Measurements from ENCODE around the gene MICAL3. TPM values are rescaled to one million over a fixed set of nuclear protein-coding genes. Genes with fewer than 3 reads are reported as not detected.

The MICAL3 gene
- total and polyA plus RNA-seq, 2 experiments from 2014 or later, result 6.1 to 25.1 TPM

DNA sequence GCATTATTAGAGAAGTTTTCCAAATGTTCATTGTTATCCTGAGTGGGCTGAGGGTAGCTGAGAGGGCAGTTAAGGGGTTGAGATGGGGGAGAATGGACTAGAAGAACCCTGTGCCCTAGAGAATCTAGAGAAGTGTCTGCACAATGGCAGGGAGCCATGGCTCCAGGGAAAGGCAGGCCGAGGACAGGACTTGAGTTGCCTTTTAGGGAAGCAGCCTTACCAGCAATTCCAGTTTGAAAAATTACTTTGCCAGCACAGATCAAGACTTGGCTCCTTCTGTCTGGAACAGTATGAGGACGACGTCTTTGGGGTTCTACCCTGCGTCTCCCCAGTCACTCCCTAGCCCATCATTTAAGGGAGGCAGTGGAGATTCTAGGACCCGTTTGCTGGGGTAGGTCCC, 25.7 kb upstream of the MICAL3 start:
- Histone ChIP-seq H3K27ac (no peak overlapping the region), H3F3A (ENCODE audit: insufficient read depth) (no peaks in the 10 kb centered on the region), H3K4me1 (ENCODE audit: insufficient read depth) (no peaks in the 10 kb centered on the region), H3K9ac (no peak overlapping the region), H2AFZ (no peak overlapping the region), H3K9me3 (ENCODE audit: low read depth) (no peaks in the 10 kb centered on the region), H4K20me1 (ENCODE audit: insufficient read depth) (no peaks in the 10 kb centered on the region), H3K79me2 (ENCODE audit: insufficient read depth) (no peaks in the 10 kb centered on the region), H3K4me2 (ENCODE audit: unreplicated experiment) (no peak overlapping the region), H3K9me2 (ENCODE audit: insufficient read depth) (no peaks in the 10 kb centered on the region), H3K4me3 (no peak overlapping the region), H3K36me3 (ENCODE audit: low read depth) (no peaks in the 10 kb centered on the region), H3K27me3 (replicated peaks; ENCODE audit: insufficient read depth) (no peaks in the 10 kb centered on the region)
- no peak for DNase-seq
- in situ Hi-C loops (cut with MboI), result no loop called here
- no peak for TF ChIP-seq EZH2 (IDR thresholded peaks at IDR 0.05; ENCODE audit: insufficient read depth, poor library complexity, severe bottlenecking)
- TF ChIP-seq EZH2phosphoT487 (IDR thresholded peaks at IDR 0.05; ENCODE audit: insufficient read depth, low read depth), result no peak
- WGBS, 2 experiments (ENCODE audit: low coverage in 1 of 2, low lambda C conversion rate in 2 of 2, missing lambda C conversion rate in 2 of 2), result 96% methylated on average over 5 of the region's 5 CpGs

- DNase-seq, result peak; percentile 67
- Histone ChIP-seq H3K27me3 (replicated peaks; ENCODE audit: insufficient read depth) (no peaks in the 10 kb centered on the region), H3K4me1 (ENCODE audit: insufficient read depth) (no peaks in the 10 kb centered on the region), H2AFZ (peak overlapping the region; percentile 71), H3K9me3 (ENCODE audit: low read depth) (no peaks in the 10 kb centered on the region), H3K4me3 (peak overlapping the region; percentile 56), H3K36me3 (ENCODE audit: low read depth) (no peaks in the 10 kb centered on the region), H3K4me2 (ENCODE audit: unreplicated experiment) (peak overlapping the region; percentile 16), H3K9ac (peak overlapping the region; percentile 41; the same call in 1 of the 2 replicates), H4K20me1 (ENCODE audit: insufficient read depth) (no peaks in the 10 kb centered on the region), H3F3A (ENCODE audit: insufficient read depth) (peaks cover 3% of the 10 kb centered on the region; the same call in 1 of the 2 replicates), H3K9me2 (ENCODE audit: insufficient read depth) (no peaks in the 10 kb centered on the region), H3K27ac (no peak overlapping the region), H3K79me2 (ENCODE audit: insufficient read depth) (no peaks in the 10 kb centered on the region)
- TF ChIP-seq EZH2phosphoT487 (IDR thresholded peaks at IDR 0.05; ENCODE audit: insufficient read depth, low read depth), result no peak
- no peak for TF ChIP-seq EZH2 (IDR thresholded peaks at IDR 0.05; ENCODE audit: insufficient read depth, poor library complexity, severe bottlenecking)
- in situ Hi-C loops (cut with MboI), result no loop called here
- 42 to 52% methylated on average over 29 of the region's 29 CpGs for WGBS, 2 experiments (ENCODE audit: low coverage in 1 of 2, low lambda C conversion rate in 2 of 2, missing lambda C conversion rate in 2 of 2)
Observed at GRCh38 chr22:18048441-18048898, 24.1 kb upstream of the MICAL3 start.

- Histone ChIP-seq H3K79me2 (ENCODE audit: insufficient read depth) (no peaks in the 10 kb centered on the region), H3K4me2 (ENCODE audit: unreplicated experiment) (peak overlapping the region; percentile 16), H3K9ac (peak overlapping the region; percentile 41; the same call in 1 of the 2 replicates), H3K4me1 (ENCODE audit: insufficient read depth) (peaks cover 2% of the 10 kb centered on the region), H3K9me2 (ENCODE audit: insufficient read depth) (no peaks in the 10 kb centered on the region), H3F3A (ENCODE audit: insufficient read depth) (peaks cover 7% of the 10 kb centered on the region; the same call in 1 of the 2 replicates), H3K4me3 (peak overlapping the region; percentile 56), H2AFZ (peak overlapping the region; percentile 71), H3K9me3 (ENCODE audit: low read depth) (no peaks in the 10 kb centered on the region), H3K36me3 (ENCODE audit: low read depth) (no peaks in the 10 kb centered on the region), H3K27me3 (replicated peaks; ENCODE audit: insufficient read depth) (no peaks in the 10 kb centered on the region), H3K27ac (no peak overlapping the region), H4K20me1 (ENCODE audit: insufficient read depth) (no peaks in the 10 kb centered on the region)
- TF ChIP-seq EZH2 (IDR thresholded peaks at IDR 0.05; ENCODE audit: insufficient read depth, poor library complexity, severe bottlenecking) (no peak), EZH2phosphoT487 (IDR thresholded peaks at IDR 0.05; ENCODE audit: insufficient read depth, low read depth) (no peak)
- WGBS, 2 experiments (ENCODE audit: low coverage in 1 of 2, low lambda C conversion rate in 2 of 2, missing lambda C conversion rate in 2 of 2), result 66 to 73% methylated on average over 9 of the region's 9 CpGs
- in situ Hi-C loops (cut with MboI), result no loop called here
- no peak for DNase-seq
Observed at GRCh38 chr22:18048041-18048440, 23.7 kb upstream of the MICAL3 start.

- Histone ChIP-seq H3K9me2 (ENCODE audit: insufficient read depth) (no peaks in the 10 kb centered on the region), H3K4me3 (no peak overlapping the region), H3K27me3 (replicated peaks; ENCODE audit: insufficient read depth) (no peaks in the 10 kb centered on the region), H3K4me2 (ENCODE audit: unreplicated experiment) (no peak overlapping the region), H2AFZ (no peak overlapping the region), H3K4me1 (ENCODE audit: insufficient read depth) (peaks cover 9% of the 10 kb centered on the region), H3K36me3 (ENCODE audit: low read depth) (no peaks in the 10 kb centered on the region), H3F3A (ENCODE audit: insufficient read depth) (peaks cover 15% of the 10 kb centered on the region; the same call in 1 of the 2 replicates), H3K9ac (no peak overlapping the region), H4K20me1 (ENCODE audit: insufficient read depth) (no peaks in the 10 kb centered on the region), H3K79me2 (ENCODE audit: insufficient read depth) (no peaks in the 10 kb centered on the region), H3K27ac (no peak overlapping the region), H3K9me3 (ENCODE audit: low read depth) (no peaks in the 10 kb centered on the region)
- no peak for TF ChIP-seq EZH2phosphoT487 (IDR thresholded peaks at IDR 0.05; ENCODE audit: insufficient read depth, low read depth)
- no peak for TF ChIP-seq EZH2 (IDR thresholded peaks at IDR 0.05; ENCODE audit: insufficient read depth, poor library complexity, severe bottlenecking)
- in situ Hi-C loops (cut with MboI), result no loop called here
- DNase-seq, result no peak
- WGBS, 2 experiments (ENCODE audit: low coverage in 1 of 2, low lambda C conversion rate in 2 of 2, missing lambda C conversion rate in 2 of 2), result 90 to 93% methylated on average over 4 of the region's 4 CpGs
Observed at GRCh38 chr22:18045794-18046193, 21.4 kb upstream of the MICAL3 start.

All from GM23248 (cell line).